A549 (cell line): ENCODE data around the gene WDR17. TPM values are rescaled to one million over a fixed set of nuclear protein-coding genes. Genes with fewer than 3 reads are reported as not detected.

Experiments
- ATAC-seq, 2 experiments: fragments of 200-7000 bp in 1 of 2; fragments of >200 bp in 1 of 2; cut with Nextera tagmentation in 1 of 2; cut with Tn5 transposase in 1 of 2; 3 replicates each; pipeline versions ENCODE4 v1.8.0 to v1.9.1; 2018 to 2020; ENCODE audit warnings: mild to moderate bottlenecking in 1 of 2, moderate library complexity in 1 of 2
- CTCF ChIA-PET: fragments of 300-600 bp; sonication (Branson Sonifier 250); formaldehyde crosslinking; extraction: SDS; loops from one replicate; lab custom pipeline; 2021; ENCODE audit warnings: antibody characterized with exemption, inconsistent platforms; lab: Yijun Ruan, JAX
- POLR2A ChIA-PET: fragments of 350-600 bp; formaldehyde crosslinking; extraction: SDS; loops from one replicate; lab custom pipeline; 2021; ENCODE audit warnings: antibody characterized with exemption, inconsistent platforms; lab: Yijun Ruan, JAX
- DNase-seq, 2 experiments: peaks; one replicate each; pipeline versions ENCODE4 v3.0.0 to v3.0.0-alpha.2; 2011 to 2016; ENCODE audit warnings: low read depth in 1 of 2, low spot score in 1 of 2
- FAIRE-seq: peaks from 2 replicates; lab custom pipeline; 2011; peaks lifted over from hg19 to GRCh38; lab: Jason Lieb, UNC
- H3K27ac ChIP-seq, 2 experiments: fragments of >200 bp; sonication (Bioruptor Twin); formaldehyde crosslinking; 3 replicates each; pipeline ENCODE4 v1.5.1; 2016 to 2017
- H3K4me1 ChIP-seq: fragments of >200 bp; sonication (Bioruptor Twin); formaldehyde crosslinking; 3 replicates; pipeline ENCODE4 v1.6.1; 2016
- H3K4me2 ChIP-seq: fragments of >200 bp; sonication (Bioruptor Twin); formaldehyde crosslinking; 3 replicates; pipeline ENCODE4 v1.6.1; 2016
- H3K4me3 ChIP-seq: fragments of >200 bp; sonication (Bioruptor Twin); formaldehyde crosslinking; 3 replicates; pipeline ENCODE4 v1.5.1; 2016
- H3K9me3 ChIP-seq: fragments of >200 bp; sonication (Bioruptor Twin); formaldehyde crosslinking; 3 replicates; pipeline ENCODE4 v1.6.1; 2016
- BHLHE40 ChIP-seq: IDR thresholded peaks from 2 replicates; pipeline ENCODE4 v1.6.1; 2012; ENCODE audit warnings: low read depth, low read length, inconsistent platforms
- CEBPB ChIP-seq, 2 experiments: fragments of >200 bp in 1 of 2; sonication (Bioruptor Twin) in 1 of 2; formaldehyde crosslinking in 1 of 2; IDR thresholded peaks; 2 replicates each; pipeline ENCODE4 v1.6.1; 2012 to 2016
- EHF ChIP-seq: fragments of 250-450 bp; sonication (Bioruptor Pico); IDR thresholded peaks from 2 replicates; pipeline ENCODE4 v1.5.0; 2020; ENCODE audit warnings: mild to moderate bottlenecking
- ESRRA ChIP-seq: fragments of 150-350 bp; IDR thresholded peaks from 2 replicates; pipeline ENCODE4 v1.6.1; 2014; ENCODE audit warnings: mild to moderate bottlenecking, low read length, borderline replicate concordance
- FOSB ChIP-seq: fragments of 250-450 bp; sonication (Bioruptor Pico); IDR thresholded peaks from 2 replicates; pipeline ENCODE4 v1.5.0; 2020; ENCODE audit warnings: mild to moderate bottlenecking, moderate library complexity
- FOXS1 ChIP-seq: fragments of 250-450 bp; sonication (Bioruptor Pico); IDR thresholded peaks from 2 replicates; pipeline ENCODE4 v1.5.0; 2020; ENCODE audit warnings: mild to moderate bottlenecking, moderate library complexity
- HDAC2 ChIP-seq: fragments of 200-600 bp; sonication (generic); IDR thresholded peaks from 2 replicates; pipeline ENCODE4 v1.6.1; 2016
- HOXB13 ChIP-seq: fragments of 250-450 bp; sonication (Bioruptor Pico); IDR thresholded peaks from 2 replicates; pipeline ENCODE4 v1.5.0; 2020; ENCODE audit warnings: low read depth, mild to moderate bottlenecking, moderate library complexity
- JUN ChIP-seq, 2 experiments: fragments of >200 bp; sonication (Bioruptor Twin); formaldehyde crosslinking; IDR thresholded peaks; 2 replicates in 1 of 2; 3 replicates in 1 of 2; pipeline ENCODE4 v1.6.1; 2016 to 2017
- JUNB ChIP-seq: fragments of >200 bp; sonication (Bioruptor Twin); formaldehyde crosslinking; IDR thresholded peaks from 2 replicates; pipeline ENCODE4 v1.6.1; 2016
- KDM1A ChIP-seq: fragments of 200-600 bp; sonication (generic); IDR thresholded peaks from 2 replicates; pipeline ENCODE4 v1.6.1; 2016; ENCODE audit warnings: low read depth, mild to moderate bottlenecking
- MYC ChIP-seq: IDR thresholded peaks from 2 replicates; pipeline ENCODE4 v1.6.1; 2012; ENCODE audit warnings: mild to moderate bottlenecking, inconsistent platforms, low read length, improper control_type of control experiment, borderline replicate concordance
- NFE2L2 ChIP-seq: fragments of 150-350 bp; conservative IDR thresholded peaks from 2 replicates; pipeline ENCODE4 v1.6.1; 2014; ENCODE audit warnings: low read length
- PHF8 ChIP-seq: fragments of 200-600 bp; sonication (generic); IDR thresholded peaks from 2 replicates; pipeline ENCODE4 v1.6.1; 2016; ENCODE audit warnings: low read depth, mild to moderate bottlenecking, antibody characterized with exemption, moderate library complexity, borderline replicate concordance
- POLR2A ChIP-seq: IDR thresholded peaks from 2 replicates; pipeline ENCODE4 v1.6.1; 2012; ENCODE audit warnings: mild to moderate bottlenecking, low read length
- RAD21 ChIP-seq, 2 experiments: fragments of >200 bp in 1 of 2; sonication (Bioruptor Twin) in 1 of 2; formaldehyde crosslinking in 1 of 2; IDR thresholded peaks in 1 of 2; conservative IDR thresholded peaks in 1 of 2; 2 replicates in 1 of 2; 3 replicates in 1 of 2; pipeline ENCODE4 v1.6.1; 2012 to 2018; ENCODE audit warnings: inconsistent platforms in 1 of 2
- RNF2 ChIP-seq: fragments of 200-600 bp; sonication (generic); IDR thresholded peaks from 2 replicates; pipeline ENCODE4 v1.6.1; 2016; ENCODE audit warnings: low read depth, mild to moderate bottlenecking, antibody characterized with exemption, moderate library complexity, borderline replicate concordance
- SMC3 ChIP-seq: fragments of >200 bp; sonication (Bioruptor Twin); formaldehyde crosslinking; IDR thresholded peaks from 3 replicates; pipeline ENCODE4 v1.6.1; 2018; ENCODE audit warnings: inconsistent platforms
- WGBS: methylation state at CpG from one replicate; pipeline ENCODE4 v1.1.6; 2017; ENCODE audit errors: missing lambda C conversion rate; 5-methylcytosine and 5-hydroxymethylcytosine counted together
- polyA plus RNA-seq, 4 experiments: library from polyadenylated mRNA; depleted of rRNA in 3 of 4; stranded (reverse); fragments of >200 nt; fragmentation: RNase III in 1 of 4; extraction: RNeasy Plus Mini Kit Qiagen cat#74134 plus additional on column Dnase treatment in 1 of 4; gene quantifications; 2 replicates in 3 of 4; 3 replicates in 1 of 4; pipeline ENCODE4 v1.2.3, GENCODE V29; 2011 to 2017
- TF ChIP-seq, protein P1 (sequence below): fragments of >200 bp; sonication (Bioruptor Twin); formaldehyde crosslinking; IDR thresholded peaks from 3 replicates; pipeline ENCODE4 v1.6.1; 2016
- TF ChIP-seq, protein P2 (sequence below): fragments of >200 bp; sonication (Bioruptor Twin); formaldehyde crosslinking; IDR thresholded peaks from 3 replicates; pipeline ENCODE4 v1.5.1; 2016
- TF ChIP-seq, protein P3 (sequence below): IDR thresholded peaks from 2 replicates; pipeline ENCODE4 v1.6.1; 2012; ENCODE audit warnings: low read depth, borderline replicate concordance
- TF ChIP-seq, protein P4 (sequence below): IDR thresholded peaks from 2 replicates; pipeline ENCODE4 v1.6.1; 2012
- TF ChIP-seq, protein P5 (sequence below): fragments of 250-450 bp; sonication (Bioruptor Pico); IDR thresholded peaks from 2 replicates; pipeline ENCODE4 v1.5.0; 2021; ENCODE audit warnings: mild to moderate bottlenecking, moderate library complexity, borderline replicate concordance
- TF ChIP-seq, protein P6 (sequence below): fragments of >200 bp; sonication (Bioruptor Twin); formaldehyde crosslinking; IDR thresholded peaks from 2 replicates; pipeline ENCODE4 v1.6.1; 2016
- TF ChIP-seq, protein P7 (sequence below): fragments of 150-350 bp; IDR thresholded peaks from 2 replicates; pipeline ENCODE4 v1.6.1; 2014; ENCODE audit warnings: low read depth, mild to moderate bottlenecking, low read length

WDR17 gene
- polyA plus RNA-seq, 2 of the 4 experiments (the other 2 are of a cell fraction) = 2.1 to 7.5 TPM

DNA sequence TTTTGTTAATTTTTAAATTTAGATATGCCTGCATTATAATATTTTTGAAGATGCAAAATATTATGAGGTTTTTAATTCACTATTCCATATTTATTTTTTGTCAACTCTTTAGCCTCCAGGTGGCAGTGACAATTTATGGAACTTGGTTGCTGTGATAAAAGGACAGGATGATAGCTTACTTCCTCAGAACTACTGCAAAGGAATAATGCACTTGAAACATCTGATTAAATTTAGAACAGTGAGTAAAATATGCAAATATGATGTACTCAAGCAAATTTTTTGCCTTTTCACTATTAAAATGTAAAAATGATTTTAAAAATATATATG, 84.7 kb downstream of the WDR17 start:
- Histone ChIP-seq H3K4me1 (no peaks in the 10 kb centered on the region), H3K4me3 (no peak overlapping the region), H3K27ac (no peak overlapping the region), H3K4me2 (no peak overlapping the region), H3K9me3 (no peaks in the 10 kb centered on the region)
- no peak for FAIRE-seq
- peak in 1 of 2 experiments; percentile 18 for DNase-seq
- POLR2A ChIA-PET = interaction anchor here (0.9 kb wide), 1 partner anchor 127 kb away, joined by 5 read pairs; no protein-coding TSS in a partner anchor
- TF ChIP-seq RAD21 (conservative IDR thresholded peaks at IDR 0.05 in 1 of 2, IDR thresholded peaks at IDR 0.05 in 1 of 2) = peak; percentile 63 to 67
- TF ChIP-seq, protein P1, sequence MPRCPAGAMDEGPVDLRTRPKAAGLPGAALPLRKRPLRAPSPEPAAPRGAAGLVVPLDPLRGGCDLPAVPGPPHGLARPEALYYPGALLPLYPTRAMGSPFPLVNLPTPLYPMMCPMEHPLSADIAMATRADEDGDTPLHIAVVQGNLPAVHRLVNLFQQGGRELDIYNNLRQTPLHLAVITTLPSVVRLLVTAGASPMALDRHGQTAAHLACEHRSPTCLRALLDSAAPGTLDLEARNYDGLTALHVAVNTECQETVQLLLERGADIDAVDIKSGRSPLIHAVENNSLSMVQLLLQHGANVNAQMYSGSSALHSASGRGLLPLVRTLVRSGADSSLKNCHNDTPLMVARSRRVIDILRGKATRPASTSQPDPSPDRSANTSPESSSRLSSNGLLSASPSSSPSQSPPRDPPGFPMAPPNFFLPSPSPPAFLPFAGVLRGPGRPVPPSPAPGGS = no peak
- TF ChIP-seq MYC = no peak
- TF ChIP-seq, protein P2, sequence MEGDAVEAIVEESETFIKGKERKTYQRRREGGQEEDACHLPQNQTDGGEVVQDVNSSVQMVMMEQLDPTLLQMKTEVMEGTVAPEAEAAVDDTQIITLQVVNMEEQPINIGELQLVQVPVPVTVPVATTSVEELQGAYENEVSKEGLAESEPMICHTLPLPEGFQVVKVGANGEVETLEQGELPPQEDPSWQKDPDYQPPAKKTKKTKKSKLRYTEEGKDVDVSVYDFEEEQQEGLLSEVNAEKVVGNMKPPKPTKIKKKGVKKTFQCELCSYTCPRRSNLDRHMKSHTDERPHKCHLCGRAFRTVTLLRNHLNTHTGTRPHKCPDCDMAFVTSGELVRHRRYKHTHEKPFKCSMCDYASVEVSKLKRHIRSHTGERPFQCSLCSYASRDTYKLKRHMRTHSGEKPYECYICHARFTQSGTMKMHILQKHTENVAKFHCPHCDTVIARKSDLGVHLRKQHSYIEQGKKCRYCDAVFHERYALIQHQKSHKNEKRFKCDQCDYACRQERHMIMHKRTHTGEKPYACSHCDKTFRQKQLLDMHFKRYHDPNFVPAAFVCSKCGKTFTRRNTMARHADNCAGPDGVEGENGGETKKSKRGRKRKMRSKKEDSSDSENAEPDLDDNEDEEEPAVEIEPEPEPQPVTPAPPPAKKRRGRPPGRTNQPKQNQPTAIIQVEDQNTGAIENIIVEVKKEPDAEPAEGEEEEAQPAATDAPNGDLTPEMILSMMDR = peak; percentile 38; the same call in 2 of the 3 replicates
- TF ChIP-seq, protein P3, sequence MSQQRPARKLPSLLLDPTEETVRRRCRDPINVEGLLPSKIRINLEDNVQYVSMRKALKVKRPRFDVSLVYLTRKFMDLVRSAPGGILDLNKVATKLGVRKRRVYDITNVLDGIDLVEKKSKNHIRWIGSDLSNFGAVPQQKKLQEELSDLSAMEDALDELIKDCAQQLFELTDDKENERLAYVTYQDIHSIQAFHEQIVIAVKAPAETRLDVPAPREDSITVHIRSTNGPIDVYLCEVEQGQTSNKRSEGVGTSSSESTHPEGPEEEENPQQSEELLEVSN = no peak
- peak; percentile 67 for TF ChIP-seq SMC3
- no peak for TF ChIP-seq ESRRA
- TF ChIP-seq, protein P4, sequence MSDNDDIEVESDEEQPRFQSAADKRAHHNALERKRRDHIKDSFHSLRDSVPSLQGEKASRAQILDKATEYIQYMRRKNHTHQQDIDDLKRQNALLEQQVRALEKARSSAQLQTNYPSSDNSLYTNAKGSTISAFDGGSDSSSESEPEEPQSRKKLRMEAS = no peak
- TF ChIP-seq RNF2 = no peak
- TF ChIP-seq FOSB (CRISPR knock-in tag) = no peak
- TF ChIP-seq CEBPB (IDR thresholded peaks at IDR 0.05) = no peak
- CTCF ChIA-PET = interaction anchor here (1.2 to 2.4 kb wide), 6 partner anchors 8 to 192 kb away, joined by 3 to 20 read pairs (median 6); no protein-coding TSS in a partner anchor
- ATAC-seq = 0 out of 6 replicates have a peak, but pooled peaks of 1 of the 2 experiments have one; percentile 39

DNA sequence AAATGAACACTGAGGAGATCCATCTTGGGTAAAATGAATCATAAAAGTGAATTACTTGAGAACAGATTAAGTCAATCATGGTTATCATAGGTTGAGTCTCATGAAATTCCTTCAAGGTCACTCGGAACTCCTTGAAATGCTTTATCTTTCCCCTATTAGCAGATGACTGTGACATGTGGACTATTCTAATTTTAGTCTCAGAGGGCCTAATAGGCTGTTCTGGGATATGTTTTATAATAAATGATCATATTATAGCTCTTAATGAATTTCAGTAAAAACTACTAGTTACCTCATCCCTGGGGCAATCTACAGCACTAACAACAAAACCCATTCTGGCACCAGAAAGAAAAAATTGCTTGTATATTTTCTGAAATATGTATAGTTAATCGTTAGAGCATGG, 85.1 kb downstream of the WDR17 start:
- Histone ChIP-seq H3K27ac (no peak overlapping the region), H3K9me3 (no peaks in the 10 kb centered on the region), H3K4me2 (no peak overlapping the region), H3K4me3 (no peak overlapping the region), H3K4me1 (no peaks in the 10 kb centered on the region)
- ChIA-PET POLR2A (interaction anchor here (0.9 kb wide), 1 partner anchor 127 kb away, joined by 5 read pairs; no protein-coding TSS in a partner anchor), CTCF (interaction anchor here (1.2 to 2.4 kb wide), 7 partner anchors 8 to 192 kb away, joined by 3 to 20 read pairs (median 4); no protein-coding TSS in a partner anchor)
- FAIRE-seq = no peak
- WGBS = 92% methylated on average over 2 of the region's 2 CpGs
- no peak for DNase-seq
- no peak for ATAC-seq
- TF ChIP-seq FOSB (CRISPR knock-in tag) (no peak), RAD21 (conservative IDR thresholded peaks at IDR 0.05 in 1 of 2, IDR thresholded peaks at IDR 0.05 in 1 of 2) (no peak), FOXS1 (CRISPR knock-in tag) (no peak), KDM1A (no peak), EHF (no peak), POLR2A (no peak), NFE2L2 (no peak), BHLHE40 (no peak), JUN (IDR thresholded peaks at IDR 0.05) (no peak), HOXB13 (CRISPR knock-in tag) (no peak), PHF8 (no peak), HDAC2 (no peak), JUNB (no peak)
- TF ChIP-seq, protein P5, sequence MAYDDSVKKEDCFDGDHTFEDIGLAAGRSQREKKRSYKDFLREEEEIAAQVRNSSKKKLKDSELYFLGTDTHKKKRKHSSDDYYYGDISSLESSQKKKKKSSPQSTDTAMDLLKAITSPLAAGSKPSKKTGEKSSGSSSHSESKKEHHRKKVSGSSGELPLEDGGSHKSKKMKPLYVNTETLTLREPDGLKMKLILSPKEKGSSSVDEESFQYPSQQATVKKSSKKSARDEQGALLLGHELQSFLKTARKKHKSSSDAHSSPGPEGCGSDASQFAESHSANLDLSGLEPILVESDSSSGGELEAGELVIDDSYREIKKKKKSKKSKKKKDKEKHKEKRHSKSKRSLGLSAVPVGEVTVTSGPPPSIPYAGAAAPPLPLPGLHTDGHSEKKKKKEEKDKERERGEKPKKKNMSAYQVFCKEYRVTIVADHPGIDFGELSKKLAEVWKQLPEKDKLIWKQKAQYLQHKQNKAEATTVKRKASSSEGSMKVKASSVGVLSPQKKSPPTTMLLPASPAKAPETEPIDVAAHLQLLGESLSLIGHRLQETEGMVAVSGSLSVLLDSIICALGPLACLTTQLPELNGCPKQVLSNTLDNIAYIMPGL (CRISPR knock-in tag) = no peak
- TF ChIP-seq, protein P6, sequence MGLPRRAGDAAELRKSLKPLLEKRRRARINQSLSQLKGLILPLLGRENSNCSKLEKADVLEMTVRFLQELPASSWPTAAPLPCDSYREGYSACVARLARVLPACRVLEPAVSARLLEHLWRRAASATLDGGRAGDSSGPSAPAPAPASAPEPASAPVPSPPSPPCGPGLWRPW = no peak
- TF ChIP-seq, protein P2 = no peak
- TF ChIP-seq, protein P1 = no peak
- TF ChIP-seq, protein P7, sequence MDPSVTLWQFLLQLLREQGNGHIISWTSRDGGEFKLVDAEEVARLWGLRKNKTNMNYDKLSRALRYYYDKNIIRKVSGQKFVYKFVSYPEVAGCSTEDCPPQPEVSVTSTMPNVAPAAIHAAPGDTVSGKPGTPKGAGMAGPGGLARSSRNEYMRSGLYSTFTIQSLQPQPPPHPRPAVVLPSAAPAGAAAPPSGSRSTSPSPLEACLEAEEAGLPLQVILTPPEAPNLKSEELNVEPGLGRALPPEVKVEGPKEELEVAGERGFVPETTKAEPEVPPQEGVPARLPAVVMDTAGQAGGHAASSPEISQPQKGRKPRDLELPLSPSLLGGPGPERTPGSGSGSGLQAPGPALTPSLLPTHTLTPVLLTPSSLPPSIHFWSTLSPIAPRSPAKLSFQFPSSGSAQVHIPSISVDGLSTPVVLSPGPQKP = no peak
